Brain microvascular endothelial cell (primary cell): ENCODE results near the gene C12orf42.

Experiments
- DNase-seq: peaks from one replicate; pipeline ENCODE4 v3.0.0-alpha.2; 2020
- H3K27ac ChIP-seq: fragments of 250-450 bp; sonication (Bioruptor Pico); 2 replicates; pipeline ENCODE4 v1.5.1; 2020; ENCODE audit warnings: mild to moderate bottlenecking, moderate library complexity
- H3K27me3 ChIP-seq: fragments of 250-450 bp; sonication (Bioruptor Pico); replicated peaks from 2 replicates; pipeline ENCODE4 v1.5.1; 2020; ENCODE audit warnings: mild to moderate bottlenecking
- H3K36me3 ChIP-seq: fragments of 250-450 bp; sonication (Bioruptor Pico); replicated peaks from 2 replicates; pipeline ENCODE4 v1.5.1; 2020; ENCODE audit warnings: mild to moderate bottlenecking
- H3K4me3 ChIP-seq: 2 replicates; pipeline ENCODE4 v1.5.1; 2011; ENCODE audit warnings: low read depth, mild to moderate bottlenecking, control low read depth, low read length, moderate library complexity
- in situ Hi-C: cut with HindIII; loops from 2 replicates; pipeline ENCODE4 v1.10.0; 2017; ENCODE audit warnings: low sequenced_read_pairs, low pct_ligation_motif_present
- TF ChIP-seq, protein P1 (sequence below): IDR thresholded peaks from 2 replicates; pipeline ENCODE4 v1.5.1; 2011; ENCODE audit warnings: low read depth, mild to moderate bottlenecking, moderate library complexity, low read length, control low read depth, inconsistent platforms; ENCODE audit errors: missing control alignments

Gene C12orf42

DNA sequence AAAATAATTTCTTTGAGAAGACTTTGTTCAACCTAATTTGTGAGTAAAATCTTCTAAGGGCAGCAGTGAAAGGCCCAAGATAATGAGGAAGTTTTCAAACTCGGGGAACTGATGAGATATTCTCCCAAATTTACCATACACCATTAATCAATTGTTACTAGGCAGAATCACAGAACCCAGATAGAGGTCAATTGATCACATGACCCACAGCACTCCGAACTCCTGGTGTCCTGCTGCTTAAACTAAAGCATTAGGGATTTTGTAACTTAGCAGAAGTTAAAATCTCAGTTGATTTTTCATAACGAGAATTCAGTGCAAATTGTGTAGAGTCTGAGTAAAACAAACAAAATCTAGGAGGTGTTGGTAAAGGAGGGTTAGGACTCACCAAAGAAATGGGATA lies 207.8 kb downstream of the C12orf42 start:
- TF ChIP-seq, protein P1, sequence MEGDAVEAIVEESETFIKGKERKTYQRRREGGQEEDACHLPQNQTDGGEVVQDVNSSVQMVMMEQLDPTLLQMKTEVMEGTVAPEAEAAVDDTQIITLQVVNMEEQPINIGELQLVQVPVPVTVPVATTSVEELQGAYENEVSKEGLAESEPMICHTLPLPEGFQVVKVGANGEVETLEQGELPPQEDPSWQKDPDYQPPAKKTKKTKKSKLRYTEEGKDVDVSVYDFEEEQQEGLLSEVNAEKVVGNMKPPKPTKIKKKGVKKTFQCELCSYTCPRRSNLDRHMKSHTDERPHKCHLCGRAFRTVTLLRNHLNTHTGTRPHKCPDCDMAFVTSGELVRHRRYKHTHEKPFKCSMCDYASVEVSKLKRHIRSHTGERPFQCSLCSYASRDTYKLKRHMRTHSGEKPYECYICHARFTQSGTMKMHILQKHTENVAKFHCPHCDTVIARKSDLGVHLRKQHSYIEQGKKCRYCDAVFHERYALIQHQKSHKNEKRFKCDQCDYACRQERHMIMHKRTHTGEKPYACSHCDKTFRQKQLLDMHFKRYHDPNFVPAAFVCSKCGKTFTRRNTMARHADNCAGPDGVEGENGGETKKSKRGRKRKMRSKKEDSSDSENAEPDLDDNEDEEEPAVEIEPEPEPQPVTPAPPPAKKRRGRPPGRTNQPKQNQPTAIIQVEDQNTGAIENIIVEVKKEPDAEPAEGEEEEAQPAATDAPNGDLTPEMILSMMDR: no peak
- no peak overlapping the region for H3K4me3 ChIP-seq

DNA sequence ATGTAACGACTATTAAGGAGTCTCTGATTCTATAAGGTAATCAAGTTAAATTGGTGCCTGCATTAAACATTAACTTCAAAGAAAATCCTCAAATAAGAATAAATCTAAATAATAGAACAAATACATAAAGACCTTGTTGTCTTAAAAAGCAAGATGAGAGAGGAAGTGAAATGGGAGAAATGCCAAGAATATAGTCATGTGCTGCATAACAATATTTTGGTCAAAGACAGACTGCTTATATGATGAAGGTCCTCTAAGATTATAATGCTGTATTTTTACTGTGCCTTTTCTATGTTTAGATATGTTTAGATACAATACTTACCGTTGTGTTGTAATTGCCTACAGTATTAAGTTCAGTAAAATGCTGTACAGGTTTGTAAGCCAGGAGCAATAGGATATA lies 213.6 kb downstream of the C12orf42 start:
- DNase-seq: no peak
- in situ Hi-C loops: no loop called here
- H3K27ac ChIP-seq: no peak overlapping the region
- TF ChIP-seq, protein P1: no peak
- H3K4me3 ChIP-seq: no peak overlapping the region
- H3K36me3 ChIP-seq: no peaks in the 10 kb centered on the region
- H3K27me3 ChIP-seq: no peaks in the 10 kb centered on the region

More for the DNA sequence above, 207.8 kb downstream of the C12orf42 start:
- Histone ChIP-seq H3K27me3 (no peaks in the 10 kb centered on the region), H3K27ac (no peak overlapping the region), H3K36me3 (no peaks in the 10 kb centered on the region)
- in situ Hi-C loops: no loop called here
- DNase-seq: no peak

DNA sequence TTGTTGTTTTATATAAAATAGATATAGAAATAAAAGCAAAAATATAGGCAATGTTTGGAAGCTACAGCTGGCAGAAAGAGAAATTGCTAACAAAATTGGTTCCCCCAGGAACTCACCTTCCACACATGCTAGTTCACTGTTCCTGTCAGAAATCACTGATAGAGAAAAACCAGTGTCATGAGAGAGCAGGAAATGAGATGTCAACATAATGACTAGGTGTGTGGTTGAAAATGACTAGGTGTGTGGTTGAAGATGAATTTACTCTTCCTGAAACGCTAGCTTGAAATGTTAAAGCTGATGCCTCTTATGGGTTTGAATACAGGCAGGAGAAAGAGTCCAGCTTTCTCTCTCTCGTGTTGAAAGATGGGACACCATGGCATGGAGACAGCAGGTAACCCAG lies 216.3 kb downstream of the C12orf42 start:
- Histone ChIP-seq H3K27ac (no peak overlapping the region), H3K4me3 (no peak overlapping the region), H3K27me3 (no peaks in the 10 kb centered on the region), H3K36me3 (no peaks in the 10 kb centered on the region)
- TF ChIP-seq, protein P1: no peak
- in situ Hi-C loops: no loop called here
- no peak for DNase-seq

DNA sequence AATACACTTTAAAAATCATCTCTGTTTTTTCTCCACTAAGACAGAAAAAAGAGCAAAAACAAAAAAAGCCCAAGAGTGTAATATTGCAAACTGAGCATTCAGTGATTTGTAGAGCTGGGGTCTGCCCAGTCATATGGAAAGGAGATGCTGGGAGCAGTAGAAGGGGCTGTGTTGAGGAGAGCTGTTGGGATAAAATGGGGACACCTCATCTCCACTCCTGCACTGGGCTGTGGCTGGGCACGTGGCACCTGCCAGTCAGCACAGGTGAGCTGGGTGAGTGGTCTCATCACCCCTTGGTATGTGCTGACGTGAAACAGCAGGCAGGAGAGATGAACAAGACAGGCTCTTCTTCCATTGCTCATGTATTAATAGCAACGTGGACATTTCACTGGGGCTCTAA lies 217.4 kb downstream of the C12orf42 start:
- no peak overlapping the region for H3K27ac ChIP-seq
- no peaks in the 10 kb centered on the region for H3K36me3 ChIP-seq
- in situ Hi-C loops: no loop called here
- TF ChIP-seq, protein P1: no peak
- no peaks in the 10 kb centered on the region for H3K27me3 ChIP-seq
- DNase-seq: no peak
- H3K4me3 ChIP-seq: no peak overlapping the region

DNA sequence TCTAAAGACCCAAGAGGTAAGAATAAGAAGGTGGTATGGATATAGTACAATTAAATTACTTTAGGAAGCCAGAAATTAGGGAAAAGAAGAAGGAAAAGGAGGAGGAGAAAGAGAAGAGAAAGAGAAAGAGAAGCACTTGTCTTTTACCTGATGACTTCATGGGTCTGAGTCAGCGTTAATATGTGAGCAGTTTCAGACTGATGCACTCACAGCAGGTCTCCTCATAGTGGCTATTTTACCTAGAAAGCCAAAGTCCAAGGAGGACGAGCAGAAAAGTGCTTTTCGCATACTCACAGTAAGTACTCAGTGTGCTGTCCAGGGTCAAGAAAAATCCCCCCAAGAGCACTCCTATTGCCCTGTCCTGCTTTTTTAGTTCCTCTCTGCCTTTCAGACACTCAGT lies 222.1 kb downstream of the C12orf42 start:
- in situ Hi-C loops: no loop called here
- Histone ChIP-seq H3K27ac (no peak overlapping the region), H3K27me3 (no peaks in the 10 kb centered on the region), H3K36me3 (no peaks in the 10 kb centered on the region), H3K4me3 (no peak overlapping the region)
- DNase-seq: no peak
- TF ChIP-seq, protein P1: no peak

DNA sequence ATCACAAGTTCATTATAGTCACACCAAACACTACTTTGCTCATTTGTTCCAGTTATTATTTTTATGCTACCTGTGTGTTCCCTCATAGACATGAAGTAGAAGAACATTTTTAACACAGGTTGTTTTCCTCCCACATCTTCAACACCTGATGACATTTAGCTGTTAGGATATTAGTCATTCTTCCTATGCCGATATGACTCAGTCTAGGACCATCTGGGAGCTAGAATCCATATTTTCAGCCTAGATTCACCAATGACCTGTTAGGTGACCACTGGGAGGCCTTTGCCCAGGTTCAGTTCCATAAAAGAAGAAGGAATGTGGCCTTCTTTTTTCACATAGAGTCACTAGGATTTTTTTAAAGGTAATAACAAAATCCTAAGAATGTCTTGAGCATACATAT lies 222.8 kb downstream of the C12orf42 start:
- in situ Hi-C loops: no loop called here
- H3K36me3 ChIP-seq: no peaks in the 10 kb centered on the region
- TF ChIP-seq, protein P1: no peak
- H3K4me3 ChIP-seq: no peak overlapping the region
- DNase-seq: no peak
- no peaks in the 10 kb centered on the region for H3K27me3 ChIP-seq
- no peak overlapping the region for H3K27ac ChIP-seq
